Pulmonary artery endothelial cell (primary cell): Measurements from ENCODE around the gene TMEM121B. TPM values are rescaled to one million over a fixed set of nuclear protein-coding genes. Genes with fewer than 3 reads are reported as not detected.

Experiments
- DNase-seq: peaks from one replicate; pipeline ENCODE4 v3.0.0-alpha.2; 2011; ENCODE audit warnings: low read depth, low spot score
- total RNA-seq: library from RNA; depleted of rRNA; stranded (reverse); fragments of >200 nt; gene quantifications from 2 replicates; pipeline ENCODE4 v1.2.3, GENCODE V29; 2014

Gene TMEM121B
- total RNA-seq, 1 donor from 2014 or later = 0.20 TPM

DNA sequence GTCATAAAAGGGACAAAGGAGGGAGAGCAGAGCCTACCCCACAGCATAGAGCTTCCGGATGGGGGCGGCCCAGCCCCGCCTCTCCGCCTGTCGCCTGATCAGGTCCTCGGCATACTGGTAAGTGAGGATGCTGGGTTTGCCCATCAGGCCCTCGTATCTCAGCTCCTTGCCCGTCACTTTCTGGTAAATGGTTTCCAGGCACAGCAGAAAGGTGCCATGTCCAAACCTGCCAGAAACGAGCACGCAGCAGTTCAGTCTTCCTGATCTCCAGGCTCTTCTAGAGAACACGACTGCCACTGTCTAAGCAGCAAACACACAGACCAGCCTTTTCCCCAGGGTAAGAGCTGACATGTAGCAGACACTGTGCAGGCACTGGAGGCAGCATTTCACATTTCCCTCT, 17.4 kb upstream of the TMEM121B start:
- DNase-seq = no peak

- DNase-seq = no peak
These were observed 16.8 kb upstream of the TMEM121B start for GRCh38 chr22:17137861-17138425.

DNA sequence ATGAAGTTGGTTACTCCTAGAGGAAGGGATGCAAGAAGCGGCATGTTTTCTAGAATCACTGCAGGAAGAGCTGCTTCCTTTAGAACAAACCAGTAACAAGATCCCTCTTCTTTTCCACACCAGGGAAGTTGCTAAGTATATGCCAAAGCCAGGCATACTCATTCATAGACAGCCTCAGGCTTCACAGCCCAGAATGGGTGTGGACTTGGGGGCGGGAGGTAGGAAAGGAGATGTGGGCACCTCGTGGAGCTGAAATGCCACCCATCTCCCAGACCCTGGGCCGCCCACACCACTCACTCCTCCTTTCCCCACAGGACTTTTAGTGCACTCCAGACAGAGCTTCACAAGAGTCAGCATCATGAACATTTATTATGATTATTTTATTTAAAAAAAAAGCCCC, 16.0 kb upstream of the TMEM121B start:
- no peak for DNase-seq

GRCh38 chr22:17135153-17135760, 14.1 kb upstream of the TMEM121B start:
- no peak for DNase-seq

DNA sequence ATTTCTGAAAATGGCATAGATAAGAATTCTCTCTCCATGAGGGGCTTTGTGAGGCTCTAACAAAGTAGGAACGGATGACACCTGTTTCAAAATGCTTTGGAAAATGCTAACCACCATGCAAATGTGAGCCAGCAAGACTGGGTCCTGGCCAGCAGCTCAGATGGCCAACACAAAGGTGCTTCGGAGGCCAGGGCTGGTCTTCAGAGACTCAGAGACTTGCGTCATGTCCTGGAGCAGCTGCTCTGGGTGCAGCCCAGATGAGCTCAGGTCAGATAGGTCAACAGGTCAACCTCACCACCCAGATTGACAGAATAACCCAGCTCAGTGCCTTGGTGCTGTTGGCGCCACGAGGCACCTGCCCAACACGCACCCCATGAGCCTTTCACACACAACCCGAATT, 12.0 kb upstream of the TMEM121B start:
- no peak for DNase-seq

GRCh38 chr22:17132112-17132511, 11.0 kb upstream of the TMEM121B start:
- no peak for DNase-seq

DNA sequence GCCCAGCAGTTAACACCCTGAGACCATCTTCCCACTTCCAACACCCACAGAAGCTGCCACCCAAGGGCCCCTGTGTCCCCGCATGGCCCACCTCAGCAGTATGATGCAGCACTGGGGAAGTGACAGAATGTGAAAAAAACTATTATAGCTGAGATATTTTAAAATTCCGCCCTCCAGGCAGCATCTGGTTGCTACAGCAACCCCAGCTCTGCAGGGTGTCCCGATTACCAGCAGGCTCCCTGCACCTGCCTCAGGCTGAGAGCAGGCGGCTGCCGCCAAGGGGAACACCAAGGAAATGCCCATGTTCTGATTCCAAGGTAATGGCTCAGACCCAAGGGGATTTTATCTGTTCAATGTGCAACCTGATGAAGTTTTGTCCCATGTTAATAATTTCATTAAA, 10.5 kb upstream of the TMEM121B start:
- no peak for DNase-seq

DNA sequence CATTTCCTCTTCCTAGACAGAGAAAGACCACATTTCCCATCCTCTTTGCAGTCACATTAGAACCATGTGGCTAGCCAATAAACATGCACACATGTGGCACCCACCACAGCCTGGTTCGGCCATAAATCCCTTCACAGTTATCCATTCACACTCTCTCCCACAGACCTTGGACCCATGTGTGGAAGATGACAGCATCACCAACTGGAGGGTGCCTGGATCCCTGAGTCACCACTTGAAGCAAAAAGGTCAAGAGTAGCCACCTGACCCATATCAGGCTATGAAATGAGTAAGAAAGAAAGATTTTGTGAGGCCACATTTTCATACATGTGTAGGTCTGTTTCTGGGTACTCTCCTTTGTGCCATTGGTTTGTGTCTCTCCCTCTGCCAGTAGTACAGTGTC, 9.0 kb upstream of the TMEM121B start:
- no peak for DNase-seq

GRCh38 chr22:17120711-17121232, 388 bp downstream of the TMEM121B start:
- no peak for DNase-seq

- DNase-seq = no peak
These were observed 879 bp downstream of the TMEM121B start for GRCh38 chr22:17120281-17120680.

GRCh38 chr22:17119481-17120202, 1.5 kb downstream of the TMEM121B start:
- no peak for DNase-seq

DNA sequence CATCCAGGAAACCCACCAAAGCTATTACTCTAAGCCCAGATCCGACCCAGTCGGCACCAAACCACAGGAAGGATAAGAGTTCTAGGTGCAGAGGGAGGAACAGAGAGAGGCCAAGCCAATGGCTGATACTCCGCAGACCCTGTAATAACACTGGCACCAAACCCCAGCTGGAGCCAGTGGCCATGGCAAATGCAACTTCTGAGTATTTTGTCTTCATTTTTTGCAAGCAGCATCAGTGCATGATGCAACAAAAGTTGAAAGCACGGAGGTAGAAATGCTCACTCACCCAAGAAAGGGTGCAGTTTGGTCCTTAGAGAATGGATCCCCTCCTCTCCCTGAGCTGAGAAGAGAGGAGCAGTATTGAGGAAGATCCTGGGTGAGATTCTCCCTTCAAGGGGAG, 2.8 kb downstream of the TMEM121B start:
- DNase-seq = no peak

DNA sequence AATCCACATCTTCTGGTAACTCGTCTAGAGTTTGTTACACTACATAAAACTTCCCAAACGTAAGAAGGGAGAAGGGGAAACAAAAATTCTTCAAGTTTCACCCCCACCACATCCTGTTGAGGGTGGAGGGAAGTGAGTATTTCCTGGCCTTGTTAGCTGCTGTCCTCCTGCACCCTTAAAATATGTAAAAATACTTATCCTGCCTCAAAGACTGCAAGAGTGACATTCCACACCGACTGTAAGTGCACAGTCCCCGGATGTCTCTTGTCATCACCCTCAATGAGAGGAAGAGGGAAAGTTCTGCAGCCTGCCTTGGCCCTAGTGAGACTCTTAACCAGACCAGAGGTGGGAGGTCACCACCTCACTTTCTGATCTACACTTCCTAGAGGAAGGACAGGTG, 3.3 kb downstream of the TMEM121B start:
- no peak for DNase-seq

DNA sequence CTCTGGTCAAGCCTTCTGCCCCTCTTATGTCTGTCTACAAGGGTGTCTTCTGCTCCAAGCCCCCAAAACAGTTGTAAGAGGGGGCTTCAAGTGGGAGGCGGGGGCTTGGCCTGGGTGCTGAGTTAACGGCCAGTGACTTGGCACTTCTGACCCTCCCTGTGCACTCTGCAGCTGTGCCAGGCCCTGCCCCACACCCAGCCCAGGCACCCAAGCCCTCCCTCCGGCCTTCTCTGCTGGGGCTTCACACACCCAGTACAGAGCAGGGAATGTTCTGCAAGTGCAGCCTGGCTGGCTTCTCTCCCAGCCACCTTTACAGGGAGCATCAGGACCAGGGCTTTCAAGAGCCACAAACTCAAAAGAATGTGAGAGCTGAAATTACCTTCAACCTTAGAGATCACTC, 3.8 kb downstream of the TMEM121B start:
- no peak for DNase-seq

- DNase-seq = no peak
These were observed 4.4 kb downstream of the TMEM121B start for GRCh38 chr22:17116572-17117330.

GRCh38 chr22:17115945-17116565, 5.1 kb downstream of the TMEM121B start:
- DNase-seq = no peak

GRCh38 chr22:17115236-17115635, 5.9 kb downstream of the TMEM121B start:
- no peak for DNase-seq

DNA sequence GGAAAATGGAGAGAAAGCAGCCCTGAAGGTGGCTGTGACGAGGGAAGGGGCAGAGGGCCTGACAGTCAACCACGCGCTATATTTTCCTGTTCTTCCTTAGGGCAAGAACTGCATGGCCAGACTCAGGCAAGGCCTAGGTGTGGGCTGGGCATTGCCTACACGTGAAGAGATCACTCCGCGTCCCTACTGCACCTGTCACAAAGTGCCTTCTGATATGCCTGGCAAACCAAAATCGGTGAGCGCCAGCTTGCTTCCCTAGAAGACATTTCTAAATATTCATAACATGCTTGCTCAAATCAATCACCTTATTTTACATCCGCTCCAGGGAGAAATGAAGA, 6.3 kb downstream of the TMEM121B start:
- no peak for DNase-seq

DNA sequence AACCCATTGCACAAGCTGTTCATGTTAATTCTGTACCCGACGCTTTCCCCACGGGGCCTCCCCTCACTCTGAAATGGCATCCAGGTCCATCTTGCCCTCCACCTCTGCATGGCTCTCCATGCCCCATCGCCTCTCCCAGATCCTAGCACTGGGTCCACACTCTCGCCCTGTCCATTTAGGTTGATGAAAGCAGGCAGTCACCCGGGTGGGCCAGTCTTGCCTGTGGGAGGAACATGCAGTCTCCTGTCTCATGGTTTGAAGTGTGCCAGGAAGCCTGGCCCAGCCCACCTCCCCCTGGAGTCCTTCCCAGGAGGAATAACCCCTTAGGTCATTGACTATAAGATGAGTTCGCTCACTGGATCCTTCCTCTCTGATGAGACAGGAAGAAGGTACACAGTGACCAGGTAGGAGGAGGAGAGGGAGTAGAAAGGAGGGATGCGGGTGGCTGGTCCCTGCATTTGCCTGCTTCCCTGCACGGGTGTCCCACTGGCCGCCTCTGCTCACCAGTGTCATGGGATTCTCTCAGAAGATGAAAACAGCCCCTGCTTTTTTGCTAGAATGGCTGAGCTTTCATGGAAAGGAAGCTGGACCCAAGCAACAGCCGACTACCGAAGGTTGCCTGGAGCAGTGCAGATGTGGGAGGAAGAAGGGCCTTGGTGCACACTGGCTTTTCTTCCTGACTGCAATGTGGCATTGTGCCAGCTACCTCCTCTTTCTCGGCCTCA, 6.8 kb downstream of the TMEM121B start:
- DNase-seq = no peak

DNA sequence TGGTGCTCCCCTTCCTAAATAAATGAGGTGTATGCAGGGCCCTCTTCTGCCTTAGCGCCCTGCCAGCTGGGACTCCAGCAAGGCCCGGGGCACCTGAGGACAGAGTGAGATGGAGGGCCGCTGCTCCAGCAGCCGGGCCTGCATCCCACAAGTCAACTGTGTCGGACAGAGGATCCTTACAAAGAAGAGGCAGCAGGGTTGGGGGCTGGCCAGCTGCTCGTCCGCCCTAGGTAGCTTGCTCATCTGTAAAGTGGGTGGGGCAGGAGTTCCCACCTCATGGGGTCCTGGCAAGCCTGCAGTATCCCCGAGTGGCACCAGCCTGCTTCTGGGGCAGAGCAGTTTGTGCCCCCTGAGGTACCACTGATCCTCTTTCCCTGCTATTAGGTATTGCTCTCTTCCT, 7.6 kb downstream of the TMEM121B start:
- DNase-seq = no peak

DNA sequence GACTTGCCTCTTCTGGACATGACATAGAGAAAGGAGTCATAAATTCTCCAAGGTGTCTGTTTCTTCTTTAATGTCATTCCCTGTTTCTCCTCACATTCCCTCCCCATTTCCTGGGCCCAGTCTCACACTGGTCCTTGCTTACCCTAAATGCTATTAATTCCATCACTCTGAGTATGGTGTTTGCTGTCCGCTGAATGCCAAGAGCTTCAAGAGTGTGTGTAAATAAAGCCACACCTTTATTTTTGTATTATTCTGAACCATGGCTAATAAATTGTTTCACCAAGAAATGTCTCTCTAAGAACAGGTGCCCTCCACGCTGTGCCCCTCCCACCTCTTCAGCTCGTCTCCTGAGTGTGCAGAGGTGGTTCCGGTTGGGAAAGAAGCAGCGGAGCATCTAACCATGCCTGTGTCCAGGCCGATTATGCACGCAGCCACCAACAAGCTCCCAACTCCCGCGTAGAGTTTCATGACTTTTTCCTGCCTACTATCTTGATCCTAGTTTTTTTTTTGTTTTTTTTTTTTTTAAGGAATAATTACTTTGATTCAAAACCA, 8.6 kb downstream of the TMEM121B start:
- no peak for DNase-seq
